Mesenchymal stem cell (in vitro differentiated cells and primary cell): ENCODE measurements around the gene ZFP57.

ENCODE experiments used
- DNase-seq: peaks from one replicate; pipeline ENCODE4 v3.0.0-alpha.2; 2013
- H2AFZ ChIP-seq: one replicate; pipeline ENCODE4 v1.6.1; 2013; ENCODE audit warnings: low read depth, mild to moderate bottlenecking, control low read depth, inconsistent platforms, low read length, moderate library complexity
- H2AK5ac ChIP-seq: 2 replicates; pipeline ENCODE4 v1.6.1; 2013; ENCODE audit warnings: low read length, moderate library complexity, mild to moderate bottlenecking, inconsistent platforms; ENCODE audit not compliant: severe bottlenecking
- H2BK120ac ChIP-seq: one replicate; pipeline ENCODE4 v1.6.1; 2013; ENCODE audit warnings: low read depth, mild to moderate bottlenecking, inconsistent platforms, low read length, moderate library complexity
- H2BK12ac ChIP-seq, 2 experiments: one replicate each; pipeline ENCODE4 v1.6.1; 2013; ENCODE audit warnings: inconsistent platforms in 2 of 2, low read length in 2 of 2, mild to moderate bottlenecking in 2 of 2, moderate library complexity in 2 of 2, control low read depth in 1 of 2
- H2BK15ac ChIP-seq: one replicate; pipeline ENCODE4 v1.6.1; 2013; ENCODE audit warnings: mild to moderate bottlenecking, low read depth, inconsistent platforms; ENCODE audit not compliant: poor library complexity, severe bottlenecking
- H2BK5ac ChIP-seq: 2 replicates; pipeline ENCODE4 v1.6.1; 2013; ENCODE audit warnings: low read depth, mild to moderate bottlenecking, low read length, control low read depth, inconsistent platforms; ENCODE audit not compliant: poor library complexity, severe bottlenecking
- H3K14ac ChIP-seq, 2 experiments: one replicate each; pipeline ENCODE4 v1.6.1; 2013; ENCODE audit warnings: inconsistent platforms in 2 of 2, low read length in 2 of 2, control low read depth in 1 of 2, mild to moderate bottlenecking in 1 of 2, moderate library complexity in 1 of 2
- H3K18ac ChIP-seq, 2 experiments: one replicate each; pipeline ENCODE4 v1.6.1; 2013; ENCODE audit warnings: inconsistent platforms in 2 of 2, low read length in 2 of 2, control low read depth in 1 of 2, low read depth in 1 of 2, mild to moderate bottlenecking in 1 of 2
- H3K23ac ChIP-seq, 2 experiments: one replicate each; pipeline ENCODE4 v1.6.1; 2013; ENCODE audit warnings: inconsistent platforms in 2 of 2, low read length in 2 of 2, mild to moderate bottlenecking in 2 of 2, moderate library complexity in 2 of 2, control low read depth in 1 of 2
- H3K27ac ChIP-seq: 2 replicates; pipeline ENCODE4 v1.5.1; 2013; ENCODE audit warnings: mild to moderate bottlenecking, moderate library complexity, low read length, control low read depth, inconsistent platforms; ENCODE audit not compliant: poor library complexity, severe bottlenecking
- H3K27me3 ChIP-seq, 2 experiments: 2 replicates each; pipeline versions ENCODE4 v1.6.1 to v1.7.0; 2013; ENCODE audit warnings: low read length in 2 of 2, mild to moderate bottlenecking in 2 of 2, moderate library complexity in 2 of 2, control low read depth in 1 of 2, inconsistent platforms in 1 of 2; ENCODE audit not compliant: control insufficient read depth in 1 of 2, insufficient read depth in 1 of 2
- H3K36me3 ChIP-seq, 2 experiments: 2 replicates each; pipeline versions ENCODE4 v1.6.1 to v1.7.0; 2013; ENCODE audit warnings: low read length in 2 of 2, control low read depth in 1 of 2, inconsistent platforms in 1 of 2, low read depth in 1 of 2, mild to moderate bottlenecking in 1 of 2; ENCODE audit not compliant: insufficient read depth in 2 of 2, control insufficient read depth in 1 of 2
- H3K4ac ChIP-seq, 2 experiments: one replicate each; pipeline ENCODE4 v1.6.1; 2013; ENCODE audit warnings: inconsistent platforms in 2 of 2, low read length in 2 of 2, mild to moderate bottlenecking in 2 of 2, moderate library complexity in 2 of 2, control low read depth in 1 of 2, low read depth in 1 of 2
- H3K4me1 ChIP-seq: 2 replicates; pipeline ENCODE4 v1.6.1; 2013; ENCODE audit warnings: low read depth, low read length, control low read depth; ENCODE audit not compliant: control insufficient read depth, insufficient read depth
- H3K4me2 ChIP-seq: 2 replicates; pipeline ENCODE4 v1.6.1; 2013; ENCODE audit warnings: low read length, mild to moderate bottlenecking, inconsistent platforms; ENCODE audit not compliant: poor library complexity, severe bottlenecking
- H3K4me3 ChIP-seq, 2 experiments: 2 replicates each; pipeline versions ENCODE4 v1.5.1 to v1.7.0; 2013; ENCODE audit warnings: low read length in 2 of 2, mild to moderate bottlenecking in 2 of 2, control low read depth in 1 of 2, low read depth in 1 of 2; ENCODE audit not compliant: insufficient read depth in 1 of 2
- H3K79me1 ChIP-seq: replicated peaks from 2 replicates; pipeline ENCODE4 v1.6.1; 2013; ENCODE audit warnings: mild to moderate bottlenecking, control low read depth, low read length, inconsistent platforms; ENCODE audit not compliant: poor library complexity, severe bottlenecking
- H3K9ac ChIP-seq: 2 replicates; pipeline ENCODE4 v1.7.0; 2013; ENCODE audit warnings: mild to moderate bottlenecking, low read length, moderate library complexity
- H3K9me3 ChIP-seq: 2 replicates; pipeline ENCODE4 v1.7.0; 2013; ENCODE audit warnings: mild to moderate bottlenecking, low read length; ENCODE audit not compliant: control insufficient read depth
- H4K8ac ChIP-seq: one replicate; pipeline ENCODE4 v1.6.1; 2013; ENCODE audit warnings: inconsistent platforms, mild to moderate bottlenecking, low read length, moderate library complexity
- H4K91ac ChIP-seq: one replicate; pipeline ENCODE4 v1.6.1; 2013; ENCODE audit warnings: mild to moderate bottlenecking, low read length, inconsistent platforms
- WGBS: methylation state at CpG from one replicate; pipeline ENCODE4 v1.1.7; 2013; ENCODE audit warnings: mixed read lengths; 5-methylcytosine and 5-hydroxymethylcytosine counted together

Gene ZFP57

GRCh38 chr6:29728173-29728874, 47.4 kb upstream of the ZFP57 start:
- Histone ChIP-seq H3K9me3 (no peaks in the 10 kb centered on the region), H2BK12ac (no peak overlapping the region), H3K4me3 (no peak overlapping the region), H2AFZ (no peak overlapping the region), H3K18ac (no peak overlapping the region), H3K4me2 (no peak overlapping the region), H3K79me1 (no peaks in the 10 kb centered on the region), H3K4ac (no peak overlapping the region), H2BK15ac (no peak overlapping the region), H3K9ac (no peak overlapping the region), H3K27ac (no peak overlapping the region), H3K36me3 (peaks cover 0 to 5% of the 10 kb centered on the region in 2 experiments), H2AK5ac (no peak overlapping the region), H4K91ac (no peak overlapping the region), H3K23ac (no peak overlapping the region), H2BK120ac (no peak overlapping the region), H4K8ac (no peak overlapping the region), H3K4me1 (peaks cover 9% of the 10 kb centered on the region), H3K27me3 (peaks cover 0 to 20% of the 10 kb centered on the region in 2 experiments), H3K14ac (no peak overlapping the region), H2BK5ac (no peak overlapping the region)
- 92% methylated on average over 1 of the region's 3 CpGs for WGBS
- DNase-seq = no peak

GRCh38 chr6:29727637-29728036, 46.7 kb upstream of the ZFP57 start:
- H3K36me3 ChIP-seq = peaks cover 0 to 5% of the 10 kb centered on the region in 2 experiments
- no peaks in the 10 kb centered on the region for H3K79me1 ChIP-seq
- H3K4me1 ChIP-seq = peaks cover 10% of the 10 kb centered on the region
- no peak overlapping the region for H3K9ac ChIP-seq
- H3K27me3 ChIP-seq = peaks cover 0 to 20% of the 10 kb centered on the region in 2 experiments
- no peak overlapping the region for H3K27ac ChIP-seq
- no peak overlapping the region for H2BK12ac ChIP-seq
- H3K9me3 ChIP-seq = no peaks in the 10 kb centered on the region
- H4K8ac ChIP-seq = no peak overlapping the region
- H3K23ac ChIP-seq = no peak overlapping the region
- no peak overlapping the region for H2AK5ac ChIP-seq
- H2AFZ ChIP-seq = no peak overlapping the region
- H2BK15ac ChIP-seq = no peak overlapping the region
- H3K18ac ChIP-seq = no peak overlapping the region
- no peak overlapping the region for H3K4me3 ChIP-seq
- no peak overlapping the region for H3K4ac ChIP-seq
- H3K14ac ChIP-seq = no peak overlapping the region
- no peak overlapping the region for H4K91ac ChIP-seq
- no peak for DNase-seq
- no peak overlapping the region for H2BK5ac ChIP-seq
- no peak overlapping the region for H3K4me2 ChIP-seq
- H2BK120ac ChIP-seq = no peak overlapping the region
- WGBS = 55% methylated on average over 1 of the region's 2 CpGs

- no peaks in the 10 kb centered on the region for H3K9me3 ChIP-seq
- H3K4me3 ChIP-seq = no peak overlapping the region
- peaks cover 0 to 5% of the 10 kb centered on the region in 2 experiments for H3K36me3 ChIP-seq
- H2AK5ac ChIP-seq = no peak overlapping the region
- no peak overlapping the region for H3K23ac ChIP-seq
- no peak overlapping the region for H3K27ac ChIP-seq
- peaks cover 2 to 20% of the 10 kb centered on the region in 2 experiments for H3K27me3 ChIP-seq
- H4K91ac ChIP-seq = no peak overlapping the region
- no peak overlapping the region for H2BK15ac ChIP-seq
- no peak overlapping the region for H2BK120ac ChIP-seq
- WGBS = 94% methylated on average over 8 of the region's 9 CpGs
- H3K9ac ChIP-seq = no peak overlapping the region
- H3K79me1 ChIP-seq = no peaks in the 10 kb centered on the region
- H3K14ac ChIP-seq = no peak overlapping the region
- H4K8ac ChIP-seq = no peak overlapping the region
- H3K4me2 ChIP-seq = no peak overlapping the region
- no peak overlapping the region for H2AFZ ChIP-seq
- no peak overlapping the region for H2BK12ac ChIP-seq
- H2BK5ac ChIP-seq = no peak overlapping the region
- H3K4ac ChIP-seq = no peak overlapping the region
- no peak overlapping the region for H3K18ac ChIP-seq
- DNase-seq = no peak
- H3K4me1 ChIP-seq = peaks cover 10% of the 10 kb centered on the region
Observed at GRCh38 chr6:29726571-29727194, 45.7 kb upstream of the ZFP57 start.

- H3K27ac ChIP-seq = no peak overlapping the region
- no peak overlapping the region for H2AK5ac ChIP-seq
- no peak overlapping the region for H3K14ac ChIP-seq
- 100% methylated on average over 1 of the region's 1 CpG for WGBS
- no peak overlapping the region for H3K23ac ChIP-seq
- H2BK5ac ChIP-seq = no peak overlapping the region
- H4K91ac ChIP-seq = no peak overlapping the region
- H3K4ac ChIP-seq = no peak overlapping the region
- no peak overlapping the region for H3K18ac ChIP-seq
- no peak overlapping the region for H3K4me2 ChIP-seq
- H2BK120ac ChIP-seq = no peak overlapping the region
- H3K36me3 ChIP-seq = peaks cover 0 to 5% of the 10 kb centered on the region in 2 experiments
- H2AFZ ChIP-seq = no peak overlapping the region
- no peak overlapping the region for H3K9ac ChIP-seq
- no peak for DNase-seq
- no peaks in the 10 kb centered on the region for H3K79me1 ChIP-seq
- H2BK15ac ChIP-seq = no peak overlapping the region
- no peaks in the 10 kb centered on the region for H3K9me3 ChIP-seq
- H3K4me3 ChIP-seq = no peak overlapping the region
- no peak overlapping the region for H4K8ac ChIP-seq
- H2BK12ac ChIP-seq = no peak overlapping the region
- H3K4me1 ChIP-seq = peaks cover 10% of the 10 kb centered on the region
- peaks cover 7 to 24% of the 10 kb centered on the region in 2 experiments for H3K27me3 ChIP-seq
Observed at GRCh38 chr6:29726001-29726400, 45.0 kb upstream of the ZFP57 start.
